ENCODE results near the gene THAP10. TPM values are rescaled to one million over a fixed set of nuclear protein-coding genes. Genes with fewer than 3 reads are reported as not detected.

The THAP10 gene
- total RNA-seq, 1 donor from 2014 or later = 3.1 TPM

GRCh38 chr15:70835415-70835814 lies 56.8 kb downstream of the THAP10 start:
- H3K4me3 ChIP-seq = no peak overlapping the region
- no peaks in the 10 kb centered on the region for H3K27me3 ChIP-seq
- no peak for TF ChIP-seq CTCF (IDR thresholded peaks at IDR 0.05)
- intact Hi-C loops (cut with DNase I) = no loop called here
- H3K36me3 ChIP-seq = peaks cover 20 to 35% of the 10 kb centered on the region in 2 donors
- DNase-seq (ENCODE audit: low spot score in 2 of 2) = peak in 1 of 2 donors; percentile 91
- peak overlapping the region; percentile 86 to 91 for H3K27ac ChIP-seq
- H3K4me1 ChIP-seq = peaks cover 11 to 34% of the 10 kb centered on the region in 2 donors
- no peaks in the 10 kb centered on the region for H3K9me3 ChIP-seq

GRCh38 chr15:70834999-70835398 lies 57.2 kb downstream of the THAP10 start:
- intact Hi-C loops (cut with DNase I) = loop anchor here (1.0 kb wide), 1 partner anchor 18 kb away; no protein-coding TSS in a partner anchor
- no peak for TF ChIP-seq CTCF (IDR thresholded peaks at IDR 0.05)
- Histone ChIP-seq H3K4me3 (no peak overlapping the region), H3K27me3 (no peaks in the 10 kb centered on the region), H3K27ac (peak overlapping the region; percentile 86 to 91), H3K36me3 (peaks cover 20 to 35% of the 10 kb centered on the region in 2 donors), H3K4me1 (peaks cover 11 to 34% of the 10 kb centered on the region in 2 donors), H3K9me3 (no peaks in the 10 kb centered on the region)
- DNase-seq (ENCODE audit: low spot score in 2 of 2) = no peak

GRCh38 chr15:70833861-70834765 lies 58.1 kb downstream of the THAP10 start:
- Histone ChIP-seq H3K36me3 (peaks cover 20 to 35% of the 10 kb centered on the region in 2 donors), H3K27ac (peak overlapping the region; percentile 86 to 91), H3K4me3 (no peak overlapping the region), H3K27me3 (no peaks in the 10 kb centered on the region), H3K9me3 (no peaks in the 10 kb centered on the region), H3K4me1 (peaks cover 11 to 34% of the 10 kb centered on the region in 2 donors)
- peak in 1 of 2 donors; percentile 65 for DNase-seq (ENCODE audit: low spot score in 2 of 2)
- intact Hi-C loops (cut with DNase I) = loop anchor here (1.0 kb wide), 1 partner anchor 19 kb away; no protein-coding TSS in a partner anchor
- no peak for TF ChIP-seq CTCF (IDR thresholded peaks at IDR 0.05)

- no peaks in the 10 kb centered on the region for H3K27me3 ChIP-seq
- intact Hi-C loops (cut with DNase I) = no loop called here
Measured at GRCh38 chr15:70833422-70833821, 58.8 kb downstream of the THAP10 start.

GRCh38 chr15:70832176-70832575 lies 60.1 kb downstream of the THAP10 start:
- Histone ChIP-seq H3K4me1 (peaks cover 11 to 34% of the 10 kb centered on the region in 2 donors), H3K4me3 (no peak overlapping the region), H3K27ac (no peak overlapping the region), H3K27me3 (no peaks in the 10 kb centered on the region), H3K9me3 (no peaks in the 10 kb centered on the region), H3K36me3 (peaks cover 20 to 35% of the 10 kb centered on the region in 2 donors)
- intact Hi-C loops (cut with DNase I) = no loop called here
- no peak for TF ChIP-seq CTCF (IDR thresholded peaks at IDR 0.05)
- DNase-seq (ENCODE audit: low spot score in 2 of 2) = peak in 1 of 2 donors; percentile 55

More at GRCh38 chr15:70833422-70833821, 58.8 kb downstream of the THAP10 start:
- no peak for TF ChIP-seq CTCF (IDR thresholded peaks at IDR 0.05)
- peak overlapping the region; percentile 86 to 91 for H3K27ac ChIP-seq
- no peak for DNase-seq (ENCODE audit: low spot score in 2 of 2)
- peaks cover 11 to 34% of the 10 kb centered on the region in 2 donors for H3K4me1 ChIP-seq
- H3K36me3 ChIP-seq = peaks cover 20 to 35% of the 10 kb centered on the region in 2 donors
- no peak overlapping the region for H3K4me3 ChIP-seq
- no peaks in the 10 kb centered on the region for H3K9me3 ChIP-seq

Other genes starting within 250 kb of the THAP10 start
- gene UACA, start 128.9 kb downstream of the THAP10 start, total RNA-seq = 34.0 TPM
- 18.7 TPM for gene LARP6, start 38.3 kb downstream of the THAP10 start, total RNA-seq
- gene LRRC49, start 393 bp upstream of the THAP10 start, total RNA-seq = 23.1 TPM
- 151 TPM for gene THSD4, start 223.0 kb upstream of the THAP10 start, total RNA-seq

Measured in ascending aorta (tissue), 2 donors.